Measurements from ENCODE around the gene ACE2. TPM values are rescaled to one million over a fixed set of nuclear protein-coding genes. Genes with fewer than 3 reads are reported as not detected.

Gene ACE2
- total RNA-seq, 2 donors from 2014 or later: 4.6 TPM; not detected in 1

GRCh38 chrX:15601932-15602331, 1.2 kb upstream of the ACE2 start:
- DNase-seq (ENCODE audit: low spot score) (no peak), ATAC-seq (ENCODE audit: insufficient number of reproducible peaks, low FRiP score, low read depth) (no peak)
- no peak for TF ChIP-seq CTCF (IDR thresholded peaks at IDR 0.05)
- H3K27ac ChIP-seq: no peak overlapping the region
- no peaks in the 10 kb centered on the region for H3K4me1 ChIP-seq (ENCODE audit: control insufficient read depth in 1 of 2, low read depth in 2 of 2)
- H3K36me3 ChIP-seq: no peaks in the 10 kb centered on the region
- H3K27me3 ChIP-seq (replicated peaks; ENCODE audit: insufficient read depth): no peaks in the 10 kb centered on the region
- no peak overlapping the region for H3K4me3 ChIP-seq
- no peaks in the 10 kb centered on the region for H3K9me3 ChIP-seq

DNA sequence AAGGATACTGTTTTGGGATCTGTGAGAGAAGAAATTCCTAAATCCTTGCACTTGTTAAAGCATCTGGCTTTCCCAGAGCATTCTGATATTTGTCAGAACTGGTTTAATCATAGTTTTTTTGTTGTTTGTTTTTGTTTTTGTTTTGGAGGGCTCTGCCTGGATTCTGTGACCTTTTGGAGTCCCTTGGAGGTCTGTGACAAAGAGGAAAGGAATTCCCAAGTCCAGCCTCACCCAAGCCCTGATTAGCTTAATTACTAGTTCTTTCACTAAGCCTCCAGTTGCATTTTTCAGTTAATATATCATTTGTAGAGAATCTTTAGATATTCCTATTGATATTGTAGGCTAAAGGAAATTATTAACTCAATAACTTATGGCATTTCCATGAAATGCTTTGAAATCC, 711 bp downstream of the ACE2 start:
- H3K36me3 ChIP-seq: no peaks in the 10 kb centered on the region
- no peaks in the 10 kb centered on the region for H3K4me1 ChIP-seq (ENCODE audit: control insufficient read depth in 1 of 2, low read depth in 2 of 2)
- no peak overlapping the region for H3K27ac ChIP-seq
- no peak for TF ChIP-seq CTCF (IDR thresholded peaks at IDR 0.05)
- no peak overlapping the region for H3K4me3 ChIP-seq
- no peaks in the 10 kb centered on the region for H3K9me3 ChIP-seq
- ATAC-seq (ENCODE audit: insufficient number of reproducible peaks, low FRiP score, low read depth) (no peak), DNase-seq (ENCODE audit: low spot score) (no peak)
- H3K27me3 ChIP-seq (replicated peaks; ENCODE audit: insufficient read depth): no peaks in the 10 kb centered on the region

GRCh38 chrX:15599461-15599860, 1.3 kb downstream of the ACE2 start:
- no peaks in the 10 kb centered on the region for H3K4me1 ChIP-seq (ENCODE audit: control insufficient read depth in 1 of 2, low read depth in 2 of 2)
- H3K36me3 ChIP-seq: no peaks in the 10 kb centered on the region
- TF ChIP-seq CTCF (IDR thresholded peaks at IDR 0.05): no peak
- H3K27me3 ChIP-seq (replicated peaks; ENCODE audit: insufficient read depth): no peaks in the 10 kb centered on the region
- ATAC-seq (ENCODE audit: insufficient number of reproducible peaks, low FRiP score, low read depth): no peak
- no peak for DNase-seq (ENCODE audit: low spot score)
- H3K4me3 ChIP-seq: no peak overlapping the region
- no peak overlapping the region for H3K27ac ChIP-seq
- no peaks in the 10 kb centered on the region for H3K9me3 ChIP-seq

GRCh38 chrX:15598026-15598425, 2.7 kb downstream of the ACE2 start:
- DNase-seq (ENCODE audit: low spot score): no peak
- ATAC-seq (ENCODE audit: insufficient number of reproducible peaks, low FRiP score, low read depth): no peak

DNA sequence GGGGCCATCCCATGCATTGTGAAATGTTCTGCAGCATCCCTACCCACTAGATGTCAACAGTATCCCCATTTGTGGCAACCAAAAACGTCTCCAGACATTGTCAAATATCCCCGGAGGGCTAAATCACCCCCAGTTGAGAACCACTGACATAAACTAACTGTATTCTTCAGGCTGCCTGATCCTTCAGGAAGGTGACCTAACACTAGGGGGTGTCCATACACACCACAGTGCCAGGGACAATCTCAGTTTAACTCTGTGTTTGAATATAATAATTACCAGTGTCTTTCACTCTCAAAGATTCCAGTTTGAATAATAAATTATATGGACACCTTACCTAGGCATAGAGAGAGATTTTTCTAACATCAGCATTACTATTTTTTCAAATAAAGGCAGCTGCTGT, 6.4 kb downstream of the ACE2 start:
- Histone ChIP-seq H3K4me3 (no peak overlapping the region), H3K4me1 (ENCODE audit: control insufficient read depth in 1 of 2, low read depth in 2 of 2) (no peaks in the 10 kb centered on the region), H3K36me3 (no peaks in the 10 kb centered on the region), H3K27ac (no peak overlapping the region), H3K9me3 (no peaks in the 10 kb centered on the region), H3K27me3 (replicated peaks; ENCODE audit: insufficient read depth) (no peaks in the 10 kb centered on the region)
- no peak for DNase-seq (ENCODE audit: low spot score)
- no peak for TF ChIP-seq CTCF (IDR thresholded peaks at IDR 0.05)
- no peak for ATAC-seq (ENCODE audit: insufficient number of reproducible peaks, low FRiP score, low read depth)

More at GRCh38 chrX:15598026-15598425, 2.7 kb downstream of the ACE2 start:
- H3K9me3 ChIP-seq: no peaks in the 10 kb centered on the region
- H3K36me3 ChIP-seq: no peaks in the 10 kb centered on the region
- no peak overlapping the region for H3K4me3 ChIP-seq
- no peaks in the 10 kb centered on the region for H3K4me1 ChIP-seq (ENCODE audit: control insufficient read depth in 1 of 2, low read depth in 2 of 2)
- TF ChIP-seq CTCF (IDR thresholded peaks at IDR 0.05): no peak
- no peaks in the 10 kb centered on the region for H3K27me3 ChIP-seq (replicated peaks; ENCODE audit: insufficient read depth)
- no peak overlapping the region for H3K27ac ChIP-seq

Measured in thoracic aorta (tissue), 2 donors.